Caco-2 (cell line): ENCODE data around the gene SSR3. TPM values are rescaled to one million over a fixed set of nuclear protein-coding genes. Genes with fewer than 3 reads are reported as not detected.

ENCODE experiments used
- BruUV-seq: library from RNA; stranded (reverse); fragments of 400-500 nt; replicated peaks from 2 replicates; lab custom pipeline; 2021; lab: Mats Ljungman, UMichigan
- CTCF ChIA-PET: fragments of 300-600 bp; sonication (Branson Sonifier 250); formaldehyde crosslinking; loops from one replicate; lab custom pipeline; 2022; ENCODE audit warnings: antibody characterized with exemption; lab: Charles Lee
- POLR2A ChIA-PET: fragments of 300-600 bp; sonication (Branson Sonifier 250); formaldehyde crosslinking; loops from one replicate; lab custom pipeline; 2022; ENCODE audit warnings: antibody characterized with exemption; lab: Charles Lee
- DNase-seq, 2 experiments: peaks; one replicate each; pipeline versions ENCODE4 v3.0.0 to v3.0.0-alpha.2; 2020 to 2022
- H3K27me3 ChIP-seq: replicated peaks from 2 replicates; pipeline ENCODE4 v1.6.0; 2011; ENCODE audit warnings: low read length; ENCODE audit not compliant: control insufficient read depth, insufficient read depth
- H3K36me3 ChIP-seq: 2 replicates; pipeline ENCODE4 v1.5.1; 2011; ENCODE audit warnings: low read length; ENCODE audit not compliant: control insufficient read depth, insufficient read depth
- H3K4me1 ChIP-seq: fragments of 250-450 bp; sonication (Bioruptor Pico); 2 replicates; pipeline ENCODE4 v1.5.1; 2020; ENCODE audit warnings: mild to moderate bottlenecking
- H3K4me3 ChIP-seq: 2 replicates; pipeline ENCODE4 v1.5.1; 2011; ENCODE audit warnings: low read depth, mild to moderate bottlenecking, control low read depth, low read length
- H3K9me3 ChIP-seq: fragments of 250-450 bp; sonication (Bioruptor Pico); 2 replicates; pipeline ENCODE4 v1.5.1; 2020; ENCODE audit warnings: mild to moderate bottlenecking, moderate library complexity
- H3K27ac Mint-ChIP-seq: one replicate; pipeline ENCODE4 v1.8.0; 2022; ENCODE audit warnings: mixed read lengths; ENCODE audit not compliant: unreplicated experiment
- H3K27me3 Mint-ChIP-seq: one replicate; pipeline ENCODE4 v1.8.0; 2022; ENCODE audit warnings: mixed read lengths; ENCODE audit not compliant: insufficient read depth, unreplicated experiment
- H3K36me3 Mint-ChIP-seq: one replicate; pipeline ENCODE4 v1.8.0; 2022; ENCODE audit warnings: mild to moderate bottlenecking, mixed read lengths; ENCODE audit not compliant: insufficient read depth, unreplicated experiment
- H3K4me1 Mint-ChIP-seq: one replicate; pipeline ENCODE4 v1.8.0; 2022; ENCODE audit warnings: low read depth, mixed read lengths; ENCODE audit not compliant: unreplicated experiment
- H3K4me3 Mint-ChIP-seq: one replicate; pipeline ENCODE4 v1.8.0; 2022; ENCODE audit warnings: mild to moderate bottlenecking, moderate library complexity, mixed read lengths; ENCODE audit not compliant: unreplicated experiment
- H3K9me3 Mint-ChIP-seq: one replicate; pipeline ENCODE4 v1.8.0; 2022; ENCODE audit warnings: mixed read lengths; ENCODE audit not compliant: unreplicated experiment
- CTCF ChIP-seq, 2 experiments: fragments of 200-600 bp in 1 of 2; IDR thresholded peaks; 1 replicate in 1 of 2; 2 replicates in 1 of 2; pipeline versions ENCODE4 v1.5.1 to v1.8.0; 2011 to 2022; ENCODE audit warnings: antibody characterized with exemption in 1 of 2, control low read depth in 1 of 2, inconsistent platforms in 1 of 2, low read depth in 1 of 2, low read length in 1 of 2, mild to moderate bottlenecking in 1 of 2, moderate library complexity in 1 of 2; ENCODE audit not compliant: insufficient read depth in 1 of 2, severe bottlenecking in 1 of 2, unreplicated experiment in 1 of 2
- intact Hi-C: fragments of 100-400 bp; cut with micrococcal nuclease; formaldehyde crosslinking; loops from one replicate; pipeline ENCODE4 v1.10.0; 2022; ENCODE audit not compliant: unreplicated experiment
- total RNA-seq: library from RNA; stranded (reverse); gene quantifications from 2 replicates; pipeline ENCODE4 v1.2.3, GENCODE V29; 2022

The SSR3 gene
- total RNA-seq, 1 experiment from 2014 or later, result 186 TPM

GRCh38 chr3:156519758-156520162 lies 35.2 kb downstream of the SSR3 start:
- TF ChIP-seq CTCF (IDR thresholded peaks at IDR 0.05; ENCODE audit: insufficient read depth in 1 of 2, low read depth in 1 of 2, low read length in 1 of 2, severe bottlenecking in 1 of 2, unreplicated experiment in 1 of 2), result no peak
- intact Hi-C loops, result no loop called here
- BruUV-seq, result no TSS peak
- H3K36me3 Mint-ChIP-seq, result no peaks in the 10 kb centered on the region
- Histone ChIP-seq H3K4me3 (no peak overlapping the region), H3K36me3 (no peaks in the 10 kb centered on the region), H3K9me3 (no peaks in the 10 kb centered on the region), H3K27me3 (no peaks in the 10 kb centered on the region), H3K4me1 (no peaks in the 10 kb centered on the region)
- ChIA-PET POLR2A (no interaction called here), CTCF (no interaction called here)
- no peak for DNase-seq
- H3K4me1 Mint-ChIP-seq, result no peaks in the 10 kb centered on the region
- H3K9me3 Mint-ChIP-seq, result no peaks in the 10 kb centered on the region
- H3K27me3 Mint-ChIP-seq, result peaks cover 10% of the 10 kb centered on the region
- no peak overlapping the region for H3K27ac Mint-ChIP-seq
- H3K4me3 Mint-ChIP-seq, result no peak overlapping the region

- H3K36me3 Mint-ChIP-seq, result no peaks in the 10 kb centered on the region
- H3K4me3 ChIP-seq, result no peak overlapping the region
- intact Hi-C loops, result no loop called here
- peaks cover 10% of the 10 kb centered on the region for H3K27me3 Mint-ChIP-seq
- no peak overlapping the region for H3K4me3 Mint-ChIP-seq
- CTCF ChIA-PET, result no interaction called here
- 0 out of 2 replicates have a peak, but pooled peaks cover 2% of the 10 kb centered on the region for H3K4me1 ChIP-seq
- BruUV-seq, result no TSS peak
- H3K9me3 Mint-ChIP-seq, result no peaks in the 10 kb centered on the region
- H3K9me3 ChIP-seq, result no peaks in the 10 kb centered on the region
- POLR2A ChIA-PET, result no interaction called here
- no peak for DNase-seq
- no peaks in the 10 kb centered on the region for H3K27me3 ChIP-seq
- TF ChIP-seq CTCF (IDR thresholded peaks at IDR 0.05; ENCODE audit: insufficient read depth in 1 of 2, low read depth in 1 of 2, low read length in 1 of 2, severe bottlenecking in 1 of 2, unreplicated experiment in 1 of 2), result no peak
- H3K4me1 Mint-ChIP-seq, result no peaks in the 10 kb centered on the region
- no peaks in the 10 kb centered on the region for H3K36me3 ChIP-seq
- no peak overlapping the region for H3K27ac Mint-ChIP-seq
Measured at GRCh38 chr3:156518726-156519125, 36.2 kb downstream of the SSR3 start.

DNA sequence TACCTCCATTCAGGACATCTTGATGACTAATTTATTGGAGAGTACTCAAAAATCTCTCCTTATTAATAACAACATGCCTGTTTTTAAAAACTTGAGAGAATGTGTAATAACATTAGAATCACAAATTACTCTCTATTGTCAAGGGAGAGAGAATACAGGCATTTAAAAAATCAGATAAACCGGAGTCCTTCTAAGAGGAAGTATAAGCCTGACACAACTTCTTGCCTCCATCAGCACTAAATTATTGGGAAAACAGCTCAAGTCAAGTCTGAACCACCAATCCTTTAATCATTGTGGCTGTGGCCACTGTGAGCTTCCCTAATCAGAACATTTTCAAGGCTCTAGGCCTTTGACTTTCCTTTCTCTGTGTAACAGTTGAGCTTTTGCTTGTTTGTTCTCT lies 38.0 kb downstream of the SSR3 start:
- H3K4me1 Mint-ChIP-seq, result no peaks in the 10 kb centered on the region
- Histone ChIP-seq H3K4me1 (0 out of 2 replicates have a peak, but pooled peaks cover 5% of the 10 kb centered on the region), H3K27me3 (no peaks in the 10 kb centered on the region), H3K4me3 (no peak overlapping the region), H3K36me3 (no peaks in the 10 kb centered on the region), H3K9me3 (no peaks in the 10 kb centered on the region)
- ChIA-PET CTCF (no interaction called here), POLR2A (no interaction called here)
- no peaks in the 10 kb centered on the region for H3K36me3 Mint-ChIP-seq
- DNase-seq, result no peak
- no peak for TF ChIP-seq CTCF (IDR thresholded peaks at IDR 0.05; ENCODE audit: insufficient read depth in 1 of 2, low read depth in 1 of 2, low read length in 1 of 2, severe bottlenecking in 1 of 2, unreplicated experiment in 1 of 2)
- intact Hi-C loops, result no loop called here
- no peak overlapping the region for H3K4me3 Mint-ChIP-seq
- H3K9me3 Mint-ChIP-seq, result no peaks in the 10 kb centered on the region
- BruUV-seq, result no TSS peak
- no peak overlapping the region for H3K27ac Mint-ChIP-seq
- peaks cover 10% of the 10 kb centered on the region for H3K27me3 Mint-ChIP-seq
